ENCODE measurements around the gene HLA-DRB5.
"Not testable (repeated sequence)": the region's sequence is repeated elsewhere in the genome, so short reads cannot be mapped to it uniquely, and the experiment has no call there.

Gene HLA-DRB5

GRCh38 chr6:32501016-32501415 lies 29.1 kb downstream of the HLA-DRB5 start:
- peak; percentile 15 for DNase-seq

GRCh38 chr6:32492351-32492750 lies 37.7 kb downstream of the HLA-DRB5 start:
- no peak for DNase-seq

- no peak for DNase-seq
Observed at GRCh38 chr6:32491700-32492099, 38.4 kb downstream of the HLA-DRB5 start.

- DNase-seq: no peak
Observed at GRCh38 chr6:32488083-32488482, 42.0 kb downstream of the HLA-DRB5 start.

- DNase-seq: no peak
Observed at GRCh38 chr6:32484614-32484998, 45.5 kb downstream of the HLA-DRB5 start.

- DNase-seq: no peak
Observed at GRCh38 chr6:32483968-32484613, 46.0 kb downstream of the HLA-DRB5 start.

- DNase-seq: no peak
Observed at GRCh38 chr6:32475392-32476206, 54.5 kb downstream of the HLA-DRB5 start.

GRCh38 chr6:32473376-32474348 lies 56.4 kb downstream of the HLA-DRB5 start:
- DNase-seq: not testable (repeated sequence)

GRCh38 chr6:32472781-32473375 lies 57.2 kb downstream of the HLA-DRB5 start:
- no peak for DNase-seq

GRCh38 chr6:32467743-32468503 lies 62.2 kb downstream of the HLA-DRB5 start:
- DNase-seq: not testable (repeated sequence)

Measured in eye (tissue), 1 donor.